Activated T-cell treated with anti-CD3 and anti-CD28 coated beads, Interleukin-2, amount 50 U/mL, for 24 hours (primary cell): ENCODE results near the gene CETN1.

Experiments
- DNase-seq: peaks from one replicate; pipeline ENCODE4 v3.0.0-alpha.2; 2020
- H3K27ac Mint-ChIP-seq: 2 replicates; pipeline ENCODE4 v1.8.0; 2020; ENCODE audit warnings: mild to moderate bottlenecking, mixed read lengths
- H3K27me3 Mint-ChIP-seq: 2 replicates; pipeline ENCODE4 v1.8.0; 2020; ENCODE audit warnings: mixed read lengths
- H3K36me3 Mint-ChIP-seq: 2 replicates; pipeline ENCODE4 v1.8.0; 2020; ENCODE audit warnings: low read depth, mixed read lengths
- H3K4me1 Mint-ChIP-seq: 2 replicates; pipeline ENCODE4 v1.8.0; 2020; ENCODE audit warnings: low read depth, mixed read lengths
- H3K4me3 Mint-ChIP-seq: 2 replicates; pipeline ENCODE4 v1.8.0; 2020; ENCODE audit warnings: mild to moderate bottlenecking, moderate library complexity, mixed read lengths
- H3K9me3 Mint-ChIP-seq: 2 replicates; pipeline ENCODE4 v1.8.0; 2020; ENCODE audit warnings: mixed read lengths

Gene CETN1

GRCh38 chr18:627231-627630 lies 47.1 kb downstream of the CETN1 start:
- Mint-ChIP-seq H3K36me3 (no peaks in the 10 kb centered on the region), H3K27ac (no peak overlapping the region), H3K4me1 (peaks cover 5% of the 10 kb centered on the region), H3K4me3 (no peak overlapping the region), H3K27me3 (peaks cover 20% of the 10 kb centered on the region), H3K9me3 (no peaks in the 10 kb centered on the region)
- DNase-seq, result no peak

- Mint-ChIP-seq H3K27me3 (peaks cover 14% of the 10 kb centered on the region), H3K9me3 (no peaks in the 10 kb centered on the region), H3K4me3 (no peak overlapping the region)
Measured at GRCh38 chr18:629269-630150, 49.3 kb downstream of the CETN1 start.

GRCh38 chr18:631560-631959 lies 51.4 kb downstream of the CETN1 start:
- H3K27me3 Mint-ChIP-seq, result peaks cover 10% of the 10 kb centered on the region
- no peak overlapping the region for H3K4me3 Mint-ChIP-seq
- peaks cover 5% of the 10 kb centered on the region for H3K4me1 Mint-ChIP-seq
- no peaks in the 10 kb centered on the region for H3K9me3 Mint-ChIP-seq
- no peak overlapping the region for H3K27ac Mint-ChIP-seq
- DNase-seq, result no peak
- H3K36me3 Mint-ChIP-seq, result no peaks in the 10 kb centered on the region

More at GRCh38 chr18:629269-630150, 49.3 kb downstream of the CETN1 start:
- Mint-ChIP-seq H3K36me3 (no peaks in the 10 kb centered on the region), H3K27ac (no peak overlapping the region), H3K4me1 (peaks cover 5% of the 10 kb centered on the region)
- no peak for DNase-seq
